ENCODE measurements around the gene CAPN14. TPM values are rescaled to one million over a fixed set of nuclear protein-coding genes. Genes with fewer than 3 reads are reported as not detected.
A peak's percentile ranks its signal among the peaks of the same experiment; 100 is the strongest.

The CAPN14 gene
- 0.07 TPM for polyA plus RNA-seq (2013, experiment 1 of 2; ENCODE audit: insufficient read length)
- 0.08 TPM for polyA plus RNA-seq (2013, experiment 2 of 2; ENCODE audit: insufficient read length)

GRCh38 chr2:31217465-31218200 lies at the start of gene CAPN14:
Gene CAPN14 (minus strand): TSS chr2:31217515. CDS start chr2:31205447, 12,068 bp downstream.
- peak; percentile 14 for DNase-seq

GRCh38 chr2:31266804-31267203 lies 49.5 kb upstream of the CAPN14 start:
- DNase-seq: no peak

GRCh38 chr2:31265234-31265633 lies 47.9 kb upstream of the CAPN14 start:
- no peak for DNase-seq

GRCh38 chr2:31263636-31264190 lies 46.4 kb upstream of the CAPN14 start:
- DNase-seq: no peak

GRCh38 chr2:31260870-31261269 lies 43.6 kb upstream of the CAPN14 start:
- no peak for DNase-seq

- DNase-seq: no peak
Measured at GRCh38 chr2:31259075-31259474, 41.8 kb upstream of the CAPN14 start.

GRCh38 chr2:31258351-31258750 lies 41.0 kb upstream of the CAPN14 start:
- no peak for DNase-seq

GRCh38 chr2:31256611-31257382 lies 39.5 kb upstream of the CAPN14 start:
- DNase-seq: no peak

GRCh38 chr2:31255911-31256571 lies 38.7 kb upstream of the CAPN14 start:
- no peak for DNase-seq

GRCh38 chr2:31254237-31255203 lies 37.2 kb upstream of the CAPN14 start:
- no peak for DNase-seq

GRCh38 chr2:31253356-31254131 lies 36.2 kb upstream of the CAPN14 start:
- no peak for DNase-seq

- no peak for DNase-seq
Measured at GRCh38 chr2:31251851-31252250, 34.5 kb upstream of the CAPN14 start.

- DNase-seq: no peak
Measured at GRCh38 chr2:31251018-31251417, 33.7 kb upstream of the CAPN14 start.

GRCh38 chr2:31249009-31249690 lies 31.8 kb upstream of the CAPN14 start:
- DNase-seq: no peak

GRCh38 chr2:31248139-31248538 lies 30.8 kb upstream of the CAPN14 start:
- DNase-seq: no peak

GRCh38 chr2:31247711-31248110 lies 30.4 kb upstream of the CAPN14 start:
- peak; percentile 13 for DNase-seq

- DNase-seq: peak; percentile 61
Measured at GRCh38 chr2:31246184-31246852, 29.0 kb upstream of the CAPN14 start.

- DNase-seq: no peak
Measured at GRCh38 chr2:31244101-31244500, 26.8 kb upstream of the CAPN14 start.

GRCh38 chr2:31243053-31243452 lies 25.7 kb upstream of the CAPN14 start:
- no peak for DNase-seq

All from fibroblast of skin of back (primary cell).